Prostate gland (tissue), 2 donors: ENCODE measurements around the gene NXPH4. TPM values are rescaled to one million over a fixed set of nuclear protein-coding genes. Genes with fewer than 3 reads are reported as not detected.
A peak's percentile ranks its signal among the peaks of the same experiment; 100 is the strongest.

Experiments
- DNase-seq: peaks from one replicate; pipeline ENCODE4 v3.0.0-alpha.2; 2019; ENCODE audit warnings: low spot score
- H3K27ac ChIP-seq, 2 donors: fragments of 200-600 bp; sonication (generic); 2 replicates each; pipeline ENCODE4 v1.5.1; 2017 to 2019
- H3K27me3 ChIP-seq: fragments of 200-600 bp; sonication (generic); replicated peaks from 2 replicates; pipeline ENCODE4 v1.5.1; 2019; ENCODE audit not compliant: insufficient read depth
- H3K36me3 ChIP-seq, 2 donors: fragments of 200-600 bp; sonication (generic); 1 replicate in 1 of 2; 2 replicates in 1 of 2; pipeline versions ENCODE4 v1.5.1 to v1.8.1; 2017 to 2019
- H3K4me1 ChIP-seq: fragments of 200-600 bp; sonication (generic); replicated peaks from 2 replicates; pipeline ENCODE4 v1.5.1; 2019
- H3K4me3 ChIP-seq, 2 donors: fragments of 200-600 bp; sonication (generic); 2 replicates each; pipeline ENCODE4 v1.5.1; 2017 to 2019
- H3K9me3 ChIP-seq: fragments of 200-600 bp; sonication (generic); 2 replicates; pipeline ENCODE4 v1.5.1; 2017
- POLR2A ChIP-seq: fragments of 450-650 bp; IDR thresholded peaks from one replicate; pipeline ENCODE4 v1.6.1; 2016; ENCODE audit warnings: antibody characterized with exemption, mild to moderate bottlenecking
- POLR2AphosphoS5 ChIP-seq: sonication (generic); formaldehyde crosslinking; IDR thresholded peaks from one replicate; pipeline ENCODE4 v1.6.1; 2017; ENCODE audit warnings: antibody characterized with exemption
- WGBS: methylation state at CpG from one replicate; pipeline ENCODE4 v1.1.5; 2018; 5-methylcytosine and 5-hydroxymethylcytosine counted together
- intact Hi-C: fragments of 100-400 bp; cut with DNase I; formaldehyde crosslinking; loops from one replicate; pipeline ENCODE4 v1.14.2; 2022
- total RNA-seq, 2 donors: library from RNA; depleted of rRNA; stranded (reverse); fragments of >200 nt; gene quantifications; one replicate each; pipeline ENCODE4 v1.1.0, GENCODE V29; 2016
- TF ChIP-seq, protein P1 (sequence below), 4 experiments: fragments of 200-600 bp in 2 of 4; fragments of 450-650 bp in 2 of 4; sonication (generic) in 2 of 4; IDR thresholded peaks; 1 replicate in 3 of 4; 2 replicates in 1 of 4; pipeline ENCODE4 v1.5.1; 2016 to 2019; ENCODE audit warnings: antibody characterized with exemption in 4 of 4, mild to moderate bottlenecking in 2 of 4, moderate library complexity in 2 of 4

NXPH4 gene
- total RNA-seq, 2 donors from 2014 or later = 10.2 to 18.1 TPM

DNA sequence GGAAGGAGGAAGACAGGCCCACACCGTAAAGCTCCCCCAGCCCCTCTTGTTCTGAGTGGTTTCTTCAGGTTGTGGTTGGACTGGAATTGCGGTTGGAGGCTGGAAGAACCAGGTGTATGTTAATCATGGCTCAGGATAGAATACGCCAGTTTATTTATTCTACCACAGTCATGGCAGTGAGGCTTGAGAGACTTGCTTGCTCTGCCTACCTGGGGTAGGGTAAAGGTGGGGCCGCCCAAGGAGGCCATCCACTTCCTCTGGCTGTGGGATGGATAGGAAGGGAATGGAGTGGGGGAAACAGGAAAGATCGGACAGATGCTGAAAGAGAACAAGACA lies 21.0 kb downstream of the NXPH4 start:
- TF ChIP-seq POLR2AphosphoS5 = no peak
- no peak for DNase-seq
- Histone ChIP-seq H3K27me3 (no peaks in the 10 kb centered on the region), H3K4me1 (peaks cover 22% of the 10 kb centered on the region), H3K27ac (no peak overlapping the region), H3K36me3 (no peaks in the 10 kb centered on the region), H3K4me3 (no peak overlapping the region), H3K9me3 (no peaks in the 10 kb centered on the region)
- WGBS = 47% methylated on average over 5 of the region's 5 CpGs
- intact Hi-C loops = no loop called here

DNA sequence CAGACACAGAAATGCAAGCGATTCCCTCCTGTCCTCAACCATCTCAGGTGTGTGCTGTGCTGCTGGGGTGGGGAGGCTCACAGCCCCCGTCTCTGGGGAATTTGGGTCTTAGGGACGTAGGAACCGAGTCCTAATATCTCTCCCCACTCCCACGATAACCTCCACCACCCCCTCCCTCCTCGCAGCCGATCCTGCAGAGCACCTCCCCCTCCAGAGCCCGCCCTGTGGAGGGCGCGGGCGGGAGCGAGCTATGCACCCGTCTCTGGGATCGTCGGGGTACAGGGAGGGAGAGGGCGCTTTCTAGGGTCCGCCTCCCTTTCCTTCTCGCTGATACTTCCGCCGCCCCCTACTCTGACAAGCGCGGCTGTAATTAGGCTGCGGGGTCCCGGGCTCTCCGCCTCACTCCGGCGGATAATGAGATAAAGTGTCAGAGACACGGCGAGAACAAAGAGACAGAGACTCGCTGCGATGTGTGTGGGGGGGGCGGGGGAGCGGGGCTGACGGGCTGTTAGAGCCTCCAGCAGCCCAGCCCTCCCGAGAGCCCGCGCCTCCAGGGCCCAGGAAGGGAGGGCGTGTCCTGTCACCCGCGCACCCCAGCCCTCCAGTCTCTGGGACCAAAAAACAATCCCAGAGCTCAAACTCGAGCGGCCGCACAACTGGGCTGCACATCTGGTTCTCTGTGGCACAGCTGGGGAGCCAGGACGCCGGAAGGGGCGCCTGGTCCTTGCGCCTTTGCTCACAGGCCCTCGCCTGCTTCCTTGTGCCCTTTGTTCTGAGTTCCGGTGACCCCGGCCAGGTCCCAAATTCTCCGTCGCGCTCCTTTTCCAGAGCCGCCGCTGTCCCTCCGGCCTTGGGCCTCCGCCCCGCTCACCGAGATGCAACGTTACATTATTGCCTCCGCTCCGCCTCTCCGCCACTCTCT lies 21.6 kb downstream of the NXPH4 start:
- no peak overlapping the region for H3K27ac ChIP-seq
- no peaks in the 10 kb centered on the region for H3K36me3 ChIP-seq
- H3K4me1 ChIP-seq = peaks cover 27% of the 10 kb centered on the region
- no peak for DNase-seq
- TF ChIP-seq POLR2AphosphoS5 = no peak
- no peak for TF ChIP-seq POLR2A
- TF ChIP-seq, protein P1, sequence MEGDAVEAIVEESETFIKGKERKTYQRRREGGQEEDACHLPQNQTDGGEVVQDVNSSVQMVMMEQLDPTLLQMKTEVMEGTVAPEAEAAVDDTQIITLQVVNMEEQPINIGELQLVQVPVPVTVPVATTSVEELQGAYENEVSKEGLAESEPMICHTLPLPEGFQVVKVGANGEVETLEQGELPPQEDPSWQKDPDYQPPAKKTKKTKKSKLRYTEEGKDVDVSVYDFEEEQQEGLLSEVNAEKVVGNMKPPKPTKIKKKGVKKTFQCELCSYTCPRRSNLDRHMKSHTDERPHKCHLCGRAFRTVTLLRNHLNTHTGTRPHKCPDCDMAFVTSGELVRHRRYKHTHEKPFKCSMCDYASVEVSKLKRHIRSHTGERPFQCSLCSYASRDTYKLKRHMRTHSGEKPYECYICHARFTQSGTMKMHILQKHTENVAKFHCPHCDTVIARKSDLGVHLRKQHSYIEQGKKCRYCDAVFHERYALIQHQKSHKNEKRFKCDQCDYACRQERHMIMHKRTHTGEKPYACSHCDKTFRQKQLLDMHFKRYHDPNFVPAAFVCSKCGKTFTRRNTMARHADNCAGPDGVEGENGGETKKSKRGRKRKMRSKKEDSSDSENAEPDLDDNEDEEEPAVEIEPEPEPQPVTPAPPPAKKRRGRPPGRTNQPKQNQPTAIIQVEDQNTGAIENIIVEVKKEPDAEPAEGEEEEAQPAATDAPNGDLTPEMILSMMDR (IDR thresholded peaks at IDR 0.05) = no peak
- H3K9me3 ChIP-seq = no peaks in the 10 kb centered on the region
- peak overlapping the region; percentile 15 to 16 for H3K4me3 ChIP-seq
- intact Hi-C loops = no loop called here
- no peaks in the 10 kb centered on the region for H3K27me3 ChIP-seq
- 8% methylated on average over 63 of the region's 63 CpGs for WGBS

DNA sequence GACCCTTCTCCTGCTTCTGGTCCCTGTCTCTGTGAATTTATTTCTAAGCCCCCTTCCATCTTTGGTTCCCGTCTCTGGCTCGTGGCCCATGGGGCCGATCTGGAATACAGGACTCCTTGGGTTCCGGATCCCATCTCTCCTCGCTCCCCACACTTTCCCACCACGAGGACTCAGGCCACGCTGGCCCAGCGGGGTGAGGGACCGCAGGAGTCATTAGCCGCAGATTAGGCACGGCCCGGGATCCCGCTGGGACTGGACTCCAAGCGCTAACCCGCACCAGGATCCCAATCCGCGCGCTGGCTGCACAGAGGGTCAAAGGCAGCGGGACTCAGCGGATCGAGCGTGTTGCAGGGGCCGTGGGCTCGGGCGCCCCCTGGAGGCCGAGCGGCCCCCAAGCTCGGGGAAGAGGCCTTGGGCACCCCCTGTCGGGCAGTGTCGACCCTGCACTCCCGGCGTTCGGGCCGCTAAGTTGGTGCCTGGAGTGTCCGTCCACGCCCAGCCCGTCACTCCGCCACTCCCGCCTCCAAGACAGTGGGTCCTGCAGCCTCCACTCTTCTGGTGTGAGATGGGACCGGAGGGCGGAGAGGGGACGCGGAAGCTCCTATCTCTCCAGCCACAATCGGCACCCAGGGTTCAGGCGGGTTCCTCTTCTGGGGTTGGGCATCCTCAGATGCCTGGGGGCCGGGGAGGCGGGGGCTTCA lies 22.4 kb downstream of the NXPH4 start:
- no peaks in the 10 kb centered on the region for H3K9me3 ChIP-seq
- DNase-seq = peak; percentile 78
- intact Hi-C loops = loop anchor here (1.0 kb wide), 1 partner anchor 25 kb away; no protein-coding TSS in a partner anchor
- H3K4me3 ChIP-seq = peak overlapping the region; percentile 15 to 16
- H3K27ac ChIP-seq = no peak overlapping the region
- no peaks in the 10 kb centered on the region for H3K36me3 ChIP-seq
- peak; percentile 70 for TF ChIP-seq POLR2AphosphoS5
- TF ChIP-seq, protein P1 (IDR thresholded peaks at IDR 0.05) = peak; percentile 99 to 100 (median 100)
- TF ChIP-seq POLR2A = no peak
- WGBS = 2% methylated on average over 35 of the region's 47 CpGs
- H3K4me1 ChIP-seq = peaks cover 30% of the 10 kb centered on the region
- H3K27me3 ChIP-seq = no peaks in the 10 kb centered on the region

DNA sequence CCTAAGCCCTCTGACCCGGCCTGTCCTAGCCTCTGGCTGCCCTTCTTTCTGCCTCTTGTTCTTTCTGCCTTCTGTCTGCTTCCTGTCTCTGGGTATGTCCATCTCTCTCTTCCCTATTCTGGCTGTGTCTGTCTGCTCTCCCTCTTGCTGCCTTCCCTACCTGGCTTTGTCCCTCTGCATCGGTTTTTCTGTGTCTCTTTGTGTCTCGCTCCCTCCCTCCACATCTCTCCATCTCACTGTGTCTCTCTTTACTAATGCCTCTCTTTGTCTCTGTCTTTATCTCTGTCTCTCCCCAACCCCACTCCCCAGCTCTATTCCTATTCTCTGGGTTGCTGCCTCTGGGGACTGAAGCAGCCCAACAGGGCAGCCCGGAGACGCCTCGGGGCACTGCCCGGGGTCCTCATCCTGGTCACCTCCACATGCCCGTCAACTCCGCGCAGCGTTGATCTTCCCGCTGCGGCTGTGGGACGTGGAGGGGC lies 23.0 kb downstream of the NXPH4 start:
- H3K27ac ChIP-seq = no peak overlapping the region
- DNase-seq = no peak
- no peaks in the 10 kb centered on the region for H3K9me3 ChIP-seq
- peaks cover 30% of the 10 kb centered on the region for H3K4me1 ChIP-seq
- TF ChIP-seq, protein P1 (IDR thresholded peaks at IDR 0.05) = no peak
- TF ChIP-seq POLR2A = no peak
- TF ChIP-seq POLR2AphosphoS5 = no peak
- no peaks in the 10 kb centered on the region for H3K27me3 ChIP-seq
- no peaks in the 10 kb centered on the region for H3K36me3 ChIP-seq
- 3% methylated on average over 14 of the region's 14 CpGs for WGBS
- intact Hi-C loops = loop anchor here (1.0 kb wide), 1 partner anchor 25 kb away; no protein-coding TSS in a partner anchor
- H3K4me3 ChIP-seq = peak overlapping the region; percentile 26 to 41
